Activated T-helper 1 cell treated with anti-CD3 and anti-CD28 coated beads, Interleukin-12 subunit alpha, Interleukin-12 subunit beta, Interleukin-2, Interleukin-4 antibody, amounts not matched to agents 30 ng/mL and 10 ng/mL and 1 ng/mL, durations not matched to agents 14 hours and 24 hours and 36 hours (primary cell): ENCODE results near the gene PIP5K1B. TPM values are rescaled to one million over a fixed set of nuclear protein-coding genes. Genes with fewer than 3 reads are reported as not detected.

Experiments used
- DNase-seq: peaks from one replicate; pipeline ENCODE4 v3.0.0; 2021; ENCODE audit warnings: low spot score
- H3K27ac Mint-ChIP-seq: one replicate; pipeline ENCODE4 v1.8.0; 2021; ENCODE audit warnings: mild to moderate bottlenecking, mixed read lengths
- H3K27me3 Mint-ChIP-seq: one replicate; pipeline ENCODE4 v1.8.0; 2022; ENCODE audit warnings: mild to moderate bottlenecking, moderate library complexity, mixed read lengths; ENCODE audit not compliant: insufficient read depth
- H3K36me3 Mint-ChIP-seq: one replicate; pipeline ENCODE4 v1.8.0; 2021; ENCODE audit warnings: low read depth, mixed read lengths
- H3K4me1 Mint-ChIP-seq: one replicate; pipeline ENCODE4 v1.8.0; 2021; ENCODE audit warnings: low read depth, mixed read lengths
- H3K4me3 Mint-ChIP-seq: one replicate; pipeline ENCODE4 v1.8.0; 2021; ENCODE audit warnings: mild to moderate bottlenecking, moderate library complexity, mixed read lengths
- H3K9me3 Mint-ChIP-seq: one replicate; pipeline ENCODE4 v1.8.0; 2021; ENCODE audit warnings: mixed read lengths
- intact Hi-C: fragments of 100-400 bp; cut with micrococcal nuclease; formaldehyde crosslinking; loops from one replicate; pipeline ENCODE4 v1.15.1; 2024
- total RNA-seq: library from RNA; stranded (reverse); gene quantifications from 2 replicates; pipeline ENCODE4 v1.2.3, GENCODE V29; 2022

The PIP5K1B gene
- total RNA-seq, 1 donor from 2014 or later = 77.4 TPM

DNA sequence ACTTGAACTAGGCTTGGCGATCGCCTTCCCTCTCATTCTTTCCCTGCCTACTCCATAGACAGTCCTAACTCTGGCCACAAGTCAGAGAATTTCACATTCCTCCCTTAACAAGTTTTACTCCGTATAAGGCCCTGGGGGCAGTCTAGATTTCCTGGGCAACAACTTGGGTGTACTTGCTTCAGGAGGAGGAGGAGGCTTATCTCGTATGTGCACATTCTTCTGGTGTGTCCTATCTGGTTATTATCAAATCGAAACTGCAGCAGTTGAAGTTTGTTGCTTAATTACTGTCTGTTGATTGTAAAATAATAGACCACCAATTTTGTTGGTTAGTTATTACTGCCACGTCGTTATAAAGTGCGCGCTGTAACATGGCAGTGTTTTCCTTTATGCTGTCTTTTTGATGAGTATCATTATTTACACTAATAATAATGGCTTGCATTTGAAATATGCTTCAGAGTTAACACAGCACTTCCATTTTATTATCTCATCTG, 42.0 kb downstream of the PIP5K1B start:
- Mint-ChIP-seq H3K4me3 (no peak overlapping the region), H3K27ac (no peak overlapping the region), H3K36me3 (no peaks in the 10 kb centered on the region), H3K9me3 (no peaks in the 10 kb centered on the region), H3K27me3 (peaks cover under 1% of the 10 kb centered on the region), H3K4me1 (peaks cover 7% of the 10 kb centered on the region)
- no peak for DNase-seq
- intact Hi-C loops = no loop called here

DNA sequence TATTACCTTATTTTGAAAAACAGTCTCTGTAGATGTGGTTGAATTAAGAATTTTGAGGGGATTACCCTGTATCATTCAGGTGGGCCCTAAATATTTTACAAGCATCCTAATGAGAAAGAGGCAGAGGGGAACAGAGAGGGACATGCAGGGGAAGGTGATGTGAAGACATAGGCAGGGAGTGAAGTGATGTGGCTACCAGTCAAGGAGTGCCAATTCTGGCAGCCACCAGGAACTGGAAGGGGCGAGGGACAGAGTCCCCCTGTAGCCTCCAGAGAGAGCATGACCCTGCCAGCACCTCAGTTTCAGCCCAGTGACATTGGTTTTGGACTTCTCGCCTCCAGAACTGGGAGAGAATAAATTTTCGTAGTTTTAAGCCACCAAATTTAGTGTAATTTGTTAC, 44.1 kb downstream of the PIP5K1B start:
- Mint-ChIP-seq H3K27ac (no peak overlapping the region), H3K4me3 (no peak overlapping the region), H3K9me3 (no peaks in the 10 kb centered on the region), H3K4me1 (no peaks in the 10 kb centered on the region), H3K36me3 (no peaks in the 10 kb centered on the region), H3K27me3 (peaks cover 8% of the 10 kb centered on the region)
- intact Hi-C loops = no loop called here
- DNase-seq = no peak

- intact Hi-C loops = no loop called here
- H3K27me3 Mint-ChIP-seq = peaks cover 11% of the 10 kb centered on the region
- no peak overlapping the region for H3K4me3 Mint-ChIP-seq
- no peaks in the 10 kb centered on the region for H3K9me3 Mint-ChIP-seq
- no peaks in the 10 kb centered on the region for H3K36me3 Mint-ChIP-seq
- no peak overlapping the region for H3K27ac Mint-ChIP-seq
- H3K4me1 Mint-ChIP-seq = no peaks in the 10 kb centered on the region
- no peak for DNase-seq
Observed at GRCh38 chr9:68749579-68750159, 44.6 kb downstream of the PIP5K1B start.

GRCh38 chr9:68750255-68750654, 45.2 kb downstream of the PIP5K1B start:
- H3K4me1 Mint-ChIP-seq = peaks cover 4% of the 10 kb centered on the region
- no peaks in the 10 kb centered on the region for H3K9me3 Mint-ChIP-seq
- no peaks in the 10 kb centered on the region for H3K36me3 Mint-ChIP-seq
- H3K27me3 Mint-ChIP-seq = peaks cover 11% of the 10 kb centered on the region
- no peak for DNase-seq
- H3K4me3 Mint-ChIP-seq = no peak overlapping the region
- intact Hi-C loops = no loop called here
- H3K27ac Mint-ChIP-seq = no peak overlapping the region

DNA sequence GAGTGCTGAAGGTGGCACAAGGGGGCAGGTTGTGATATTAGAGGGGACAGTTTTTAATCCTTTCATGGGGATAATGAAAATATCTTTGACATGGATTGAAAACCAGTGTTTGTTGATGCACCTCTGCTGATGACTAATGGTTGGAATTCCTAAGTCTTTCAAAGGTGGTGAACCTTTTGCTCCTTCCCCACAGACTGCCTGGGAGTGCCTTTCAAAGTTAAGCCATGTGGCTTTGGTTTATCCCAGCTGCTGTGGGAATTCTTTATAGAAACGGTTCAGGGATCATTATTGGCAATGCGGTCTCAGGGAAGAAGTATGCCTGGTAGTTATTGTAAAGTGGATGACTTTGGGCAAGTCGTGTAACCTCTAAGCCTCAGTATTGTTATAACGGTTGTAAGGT, 45.7 kb downstream of the PIP5K1B start:
- H3K4me3 Mint-ChIP-seq = no peak overlapping the region
- H3K36me3 Mint-ChIP-seq = no peaks in the 10 kb centered on the region
- H3K9me3 Mint-ChIP-seq = no peaks in the 10 kb centered on the region
- peaks cover 8% of the 10 kb centered on the region for H3K4me1 Mint-ChIP-seq
- no peak for DNase-seq
- intact Hi-C loops = no loop called here
- peaks cover 11% of the 10 kb centered on the region for H3K27me3 Mint-ChIP-seq
- H3K27ac Mint-ChIP-seq = no peak overlapping the region

- Mint-ChIP-seq H3K4me3 (no peak overlapping the region), H3K4me1 (peaks cover 8% of the 10 kb centered on the region), H3K9me3 (no peaks in the 10 kb centered on the region), H3K36me3 (no peaks in the 10 kb centered on the region), H3K27me3 (peaks cover 11% of the 10 kb centered on the region), H3K27ac (no peak overlapping the region)
- intact Hi-C loops = no loop called here
- no peak for DNase-seq
Observed at GRCh38 chr9:68751556-68751955, 46.5 kb downstream of the PIP5K1B start.

- intact Hi-C loops = no loop called here
- no peak overlapping the region for H3K4me3 Mint-ChIP-seq
- DNase-seq = no peak
- peaks cover 8% of the 10 kb centered on the region for H3K4me1 Mint-ChIP-seq
- H3K27me3 Mint-ChIP-seq = peaks cover 17% of the 10 kb centered on the region
- peaks cover 4% of the 10 kb centered on the region for H3K9me3 Mint-ChIP-seq
- peaks cover 1% of the 10 kb centered on the region for H3K36me3 Mint-ChIP-seq
- H3K27ac Mint-ChIP-seq = no peak overlapping the region
Observed at GRCh38 chr9:68755051-68755450, 50.0 kb downstream of the PIP5K1B start.

GRCh38 chr9:68755752-68756151, 50.7 kb downstream of the PIP5K1B start:
- H3K4me3 Mint-ChIP-seq = no peak overlapping the region
- peaks cover 8% of the 10 kb centered on the region for H3K4me1 Mint-ChIP-seq
- H3K27ac Mint-ChIP-seq = no peak overlapping the region
- DNase-seq = no peak
- peaks cover 1% of the 10 kb centered on the region for H3K36me3 Mint-ChIP-seq
- peaks cover 17% of the 10 kb centered on the region for H3K27me3 Mint-ChIP-seq
- intact Hi-C loops = no loop called here
- peaks cover 4% of the 10 kb centered on the region for H3K9me3 Mint-ChIP-seq

DNA sequence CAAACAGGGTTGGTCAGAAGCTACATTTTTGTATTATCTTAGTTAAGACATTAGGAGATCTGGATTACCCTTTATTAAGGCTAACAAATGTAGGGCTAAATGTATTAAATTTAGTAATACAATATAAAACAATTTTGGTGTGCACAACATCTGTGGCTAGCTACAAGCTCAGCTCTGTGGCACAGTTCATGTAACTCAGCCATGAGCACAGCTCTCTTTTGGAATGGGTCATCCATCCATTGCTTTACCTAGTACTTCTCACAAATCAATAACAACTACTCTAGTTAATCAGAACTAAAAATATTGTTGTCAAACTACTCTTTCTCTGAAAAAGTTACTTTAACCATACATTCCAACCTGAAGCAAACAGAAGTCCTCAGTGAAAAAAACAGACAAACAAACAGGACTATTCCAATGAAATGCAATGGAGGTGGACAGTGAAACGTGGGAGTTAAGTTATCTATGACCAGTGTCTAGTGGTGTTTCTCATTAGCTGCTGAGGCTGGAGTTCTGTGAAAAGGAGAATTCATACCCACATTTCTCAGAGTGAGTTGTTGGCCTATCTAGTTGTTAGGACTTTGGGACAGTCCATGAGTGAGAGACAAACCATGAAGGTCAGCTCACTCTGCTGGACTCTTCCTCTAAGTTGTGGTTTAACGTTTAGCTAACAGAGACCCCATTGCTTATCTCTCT, 55.1 kb downstream of the PIP5K1B start:
- Mint-ChIP-seq H3K4me3 (no peak overlapping the region), H3K27me3 (peaks cover 6% of the 10 kb centered on the region)

GRCh38 chr9:68760674-68761333, 55.8 kb downstream of the PIP5K1B start:
- Mint-ChIP-seq H3K9me3 (peaks cover 4% of the 10 kb centered on the region), H3K27me3 (peaks cover 6% of the 10 kb centered on the region), H3K27ac (no peak overlapping the region), H3K4me3 (no peak overlapping the region), H3K4me1 (peaks cover 14% of the 10 kb centered on the region), H3K36me3 (peaks cover 1% of the 10 kb centered on the region)
- intact Hi-C loops = loop anchor here (5.0 kb wide), 1 partner anchor 109 kb away; no protein-coding TSS in a partner anchor
- no peak for DNase-seq

More for the DNA sequence above, 55.1 kb downstream of the PIP5K1B start:
- intact Hi-C loops = loop anchor here (5.0 kb wide), 1 partner anchor 108 kb away; no protein-coding TSS in a partner anchor
- H3K36me3 Mint-ChIP-seq = peaks cover 1% of the 10 kb centered on the region
- H3K4me1 Mint-ChIP-seq = peaks cover 19% of the 10 kb centered on the region
- DNase-seq = no peak
- no peak overlapping the region for H3K27ac Mint-ChIP-seq
- peaks cover 4% of the 10 kb centered on the region for H3K9me3 Mint-ChIP-seq

- Mint-ChIP-seq H3K4me1 (peaks cover 14% of the 10 kb centered on the region), H3K4me3 (no peak overlapping the region), H3K36me3 (peaks cover 1% of the 10 kb centered on the region), H3K9me3 (peaks cover 4% of the 10 kb centered on the region), H3K27me3 (peaks cover 6% of the 10 kb centered on the region), H3K27ac (no peak overlapping the region)
- no peak for DNase-seq
- intact Hi-C loops = loop anchor here (5.0 kb wide), 1 partner anchor 110 kb away; no protein-coding TSS in a partner anchor
Observed at GRCh38 chr9:68762570-68762969, 57.5 kb downstream of the PIP5K1B start.

- no peak for DNase-seq
- intact Hi-C loops = loop anchor here (5.0 kb wide), 1 partner anchor 111 kb away; no protein-coding TSS in a partner anchor
- no peak overlapping the region for H3K27ac Mint-ChIP-seq
- H3K4me3 Mint-ChIP-seq = no peak overlapping the region
- peaks cover 4% of the 10 kb centered on the region for H3K9me3 Mint-ChIP-seq
- H3K4me1 Mint-ChIP-seq = peaks cover 14% of the 10 kb centered on the region
- H3K36me3 Mint-ChIP-seq = peaks cover 1% of the 10 kb centered on the region
- peaks cover 6% of the 10 kb centered on the region for H3K27me3 Mint-ChIP-seq
Observed at GRCh38 chr9:68763104-68763503, 58.1 kb downstream of the PIP5K1B start.

DNA sequence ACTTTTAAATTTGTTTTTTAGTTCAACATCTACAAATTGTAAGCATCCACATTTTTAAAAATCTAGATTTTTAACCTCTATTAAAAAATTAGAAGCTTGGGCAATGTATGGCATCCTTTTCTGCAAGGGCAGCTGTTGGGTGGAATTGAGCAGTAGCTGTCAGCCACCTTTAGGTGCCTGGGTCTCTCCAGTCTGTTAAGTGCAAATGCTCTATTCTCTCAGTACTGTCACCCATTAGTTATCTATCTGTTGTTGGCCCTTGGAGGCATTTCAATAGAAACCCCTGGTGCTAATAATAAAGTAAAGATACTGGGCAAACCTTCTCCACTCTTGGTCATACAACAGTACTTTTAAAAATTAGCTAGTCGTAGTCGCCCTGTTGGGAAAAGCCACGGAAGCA, 63.6 kb downstream of the PIP5K1B start:
- H3K27me3 Mint-ChIP-seq = peaks cover 4% of the 10 kb centered on the region
- no peak overlapping the region for H3K4me3 Mint-ChIP-seq
- H3K36me3 Mint-ChIP-seq = no peaks in the 10 kb centered on the region
- no peaks in the 10 kb centered on the region for H3K9me3 Mint-ChIP-seq
- peaks cover 8% of the 10 kb centered on the region for H3K4me1 Mint-ChIP-seq
- intact Hi-C loops = no loop called here
- no peak overlapping the region for H3K27ac Mint-ChIP-seq
- DNase-seq = no peak
